ENCODE data around the gene DEGS2.

Gene DEGS2

DNA sequence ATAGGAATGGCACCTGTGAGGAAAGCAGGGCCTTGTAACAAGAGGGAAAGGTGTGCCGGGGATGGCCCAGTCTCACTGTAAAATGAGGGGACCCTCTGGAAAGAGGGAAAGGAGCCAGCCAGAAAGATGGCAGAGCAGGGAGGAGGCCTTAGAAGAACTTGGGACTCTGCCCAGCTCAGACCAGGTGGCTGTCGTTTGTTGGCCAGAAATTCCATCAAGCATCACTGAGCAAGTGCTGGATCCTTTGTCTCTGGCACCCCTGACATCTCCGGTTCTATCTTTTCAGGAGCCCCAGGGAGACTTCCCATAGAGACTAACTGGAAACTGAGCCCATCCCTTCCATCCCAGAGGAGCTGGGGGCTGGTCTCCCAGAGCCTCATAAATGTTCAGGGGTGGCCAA, 43.3 kb downstream of the DEGS2 start:
- Histone ChIP-seq H3K4me2 (ENCODE audit: low read depth, low read length) (no peak overlapping the region), H3K79me2 (ENCODE audit: low read length) (no peaks in the 10 kb centered on the region), H3K4me1 (ENCODE audit: low read length) (no peaks in the 10 kb centered on the region), H3K27ac (ENCODE audit: low read length) (no peak overlapping the region), H3K36me3 (replicated peaks; ENCODE audit: insufficient read depth, low read length) (no peaks in the 10 kb centered on the region), H3K4me3 (ENCODE audit: low read length) (no peak overlapping the region), H3K27me3 (replicated peaks; ENCODE audit: insufficient read depth, low read length) (no peaks in the 10 kb centered on the region), H4K20me1 (ENCODE audit: insufficient read depth, low read length) (no peaks in the 10 kb centered on the region), H3K9ac (ENCODE audit: low read length) (no peak overlapping the region), H3K9me3 (replicated peaks; ENCODE audit: insufficient read depth, low read length) (no peaks in the 10 kb centered on the region), H2AFZ (ENCODE audit: low read length) (no peak overlapping the region), H3K9me2 (replicated peaks; ENCODE audit: insufficient read depth, low read length) (no peaks in the 10 kb centered on the region), H3F3A (ENCODE audit: insufficient read depth, low read length) (no peaks in the 10 kb centered on the region)
- TF ChIP-seq EZH2phosphoT487 (IDR thresholded peaks at IDR 0.05; ENCODE audit: low read length) (no peak), EZH2 (optimal IDR thresholded peaks at IDR 0.05; ENCODE audit: low read depth, low read length) (no peak), CTCF (IDR thresholded peaks at IDR 0.05; ENCODE audit: low read length) (no peak)
- DNase-seq, result no peak

- Histone ChIP-seq H3F3A (ENCODE audit: insufficient read depth, low read length) (no peaks in the 10 kb centered on the region), H3K4me1 (ENCODE audit: low read length) (no peaks in the 10 kb centered on the region), H3K27me3 (replicated peaks; ENCODE audit: insufficient read depth, low read length) (no peaks in the 10 kb centered on the region), H3K9ac (ENCODE audit: low read length) (no peak overlapping the region), H3K9me2 (replicated peaks; ENCODE audit: insufficient read depth, low read length) (no peaks in the 10 kb centered on the region), H3K79me2 (ENCODE audit: low read length) (no peaks in the 10 kb centered on the region), H3K4me2 (ENCODE audit: low read depth, low read length) (no peak overlapping the region), H3K4me3 (ENCODE audit: low read length) (no peak overlapping the region), H2AFZ (ENCODE audit: low read length) (no peak overlapping the region), H3K9me3 (replicated peaks; ENCODE audit: insufficient read depth, low read length) (no peaks in the 10 kb centered on the region), H3K36me3 (replicated peaks; ENCODE audit: insufficient read depth, low read length) (no peaks in the 10 kb centered on the region), H4K20me1 (ENCODE audit: insufficient read depth, low read length) (no peaks in the 10 kb centered on the region), H3K27ac (ENCODE audit: low read length) (no peak overlapping the region)
- TF ChIP-seq EZH2phosphoT487 (IDR thresholded peaks at IDR 0.05; ENCODE audit: low read length) (no peak), EZH2 (optimal IDR thresholded peaks at IDR 0.05; ENCODE audit: low read depth, low read length) (no peak), CTCF (IDR thresholded peaks at IDR 0.05; ENCODE audit: low read length) (no peak)
- DNase-seq, result no peak
Measured at GRCh38 chr14:100115726-100116125, 43.7 kb downstream of the DEGS2 start.

- no peaks in the 10 kb centered on the region for H3F3A ChIP-seq (ENCODE audit: insufficient read depth, low read length)
- no peak overlapping the region for H2AFZ ChIP-seq (ENCODE audit: low read length)
- H4K20me1 ChIP-seq (ENCODE audit: insufficient read depth, low read length), result no peaks in the 10 kb centered on the region
- H3K36me3 ChIP-seq (replicated peaks; ENCODE audit: insufficient read depth, low read length), result no peaks in the 10 kb centered on the region
- no peak overlapping the region for H3K4me3 ChIP-seq (ENCODE audit: low read length)
- H3K9me3 ChIP-seq (replicated peaks; ENCODE audit: insufficient read depth, low read length), result no peaks in the 10 kb centered on the region
- H3K4me2 ChIP-seq (ENCODE audit: low read depth, low read length), result no peak overlapping the region
- no peaks in the 10 kb centered on the region for H3K79me2 ChIP-seq (ENCODE audit: low read length)
- no peak for DNase-seq
- no peaks in the 10 kb centered on the region for H3K27me3 ChIP-seq (replicated peaks; ENCODE audit: insufficient read depth, low read length)
- no peak overlapping the region for H3K9ac ChIP-seq (ENCODE audit: low read length)
- H3K9me2 ChIP-seq (replicated peaks; ENCODE audit: insufficient read depth, low read length), result no peaks in the 10 kb centered on the region
- no peaks in the 10 kb centered on the region for H3K4me1 ChIP-seq (ENCODE audit: low read length)
- no peak overlapping the region for H3K27ac ChIP-seq (ENCODE audit: low read length)
- TF ChIP-seq EZH2 (optimal IDR thresholded peaks at IDR 0.05; ENCODE audit: low read depth, low read length), result no peak
- no peak for TF ChIP-seq EZH2phosphoT487 (IDR thresholded peaks at IDR 0.05; ENCODE audit: low read length)
- no peak for TF ChIP-seq CTCF (IDR thresholded peaks at IDR 0.05; ENCODE audit: low read length)
Measured at GRCh38 chr14:100115236-100115635, 44.2 kb downstream of the DEGS2 start.
